KOPT-K1 (cell line): ENCODE results near the gene PTCD1.
"Not testable (repeated sequence)": the region's sequence is repeated elsewhere in the genome, so short reads cannot be mapped to it uniquely, and the experiment has no call there.

Experiments
- H3K27ac ChIP-seq: fragments of 200-600 bp; sonication (generic); 2 replicates; pipeline ENCODE4 v1.5.1; 2016; ENCODE audit warnings: antibody characterized with exemption, mild to moderate bottlenecking, low read depth, low read length; ENCODE audit not compliant: poor library complexity, severe bottlenecking
- H3K36me3 ChIP-seq: fragments of 200-600 bp; sonication (generic); 2 replicates; pipeline ENCODE4 v1.5.1; 2017; ENCODE audit warnings: antibody characterized with exemption, mild to moderate bottlenecking, low read length, moderate library complexity; ENCODE audit not compliant: insufficient read depth
- H3K9me3 ChIP-seq: fragments of 200-600 bp; sonication (generic); 2 replicates; pipeline ENCODE4 v1.5.1; 2017; ENCODE audit warnings: antibody characterized with exemption, low read length, mild to moderate bottlenecking; ENCODE audit not compliant: insufficient read depth, poor library complexity, severe bottlenecking

PTCD1 gene

GRCh38 chr7:99392046-99392445, 46.6 kb downstream of the PTCD1 start:
- no peak overlapping the region for H3K27ac ChIP-seq
- H3K36me3 ChIP-seq = peaks cover 98% of the 10 kb centered on the region
- H3K9me3 ChIP-seq = no peaks in the 10 kb centered on the region

GRCh38 chr7:99390941-99391602, 47.5 kb downstream of the PTCD1 start:
- no peak overlapping the region for H3K27ac ChIP-seq
- no peaks in the 10 kb centered on the region for H3K9me3 ChIP-seq
- H3K36me3 ChIP-seq = peaks cover 98% of the 10 kb centered on the region

- Histone ChIP-seq H3K27ac (no peak overlapping the region), H3K36me3 (peaks cover 95% of the 10 kb centered on the region), H3K9me3 (no peaks in the 10 kb centered on the region)
Measured at GRCh38 chr7:99389772-99390171, 48.8 kb downstream of the PTCD1 start.

GRCh38 chr7:99387912-99388311, 50.7 kb downstream of the PTCD1 start:
- Histone ChIP-seq H3K27ac (no peak overlapping the region), H3K36me3 (peaks cover 94% of the 10 kb centered on the region), H3K9me3 (no peaks in the 10 kb centered on the region)

GRCh38 chr7:99387239-99387635, 51.4 kb downstream of the PTCD1 start:
- H3K27ac ChIP-seq, H3K9me3 ChIP-seq: not testable (repeated sequence)
- peaks cover 90% of the 10 kb centered on the region for H3K36me3 ChIP-seq

- no peaks in the 10 kb centered on the region for H3K9me3 ChIP-seq
- peaks cover 90% of the 10 kb centered on the region for H3K36me3 ChIP-seq
- no peak overlapping the region for H3K27ac ChIP-seq
Measured at GRCh38 chr7:99386584-99387238, 51.9 kb downstream of the PTCD1 start.

GRCh38 chr7:99385564-99385963, 53.0 kb downstream of the PTCD1 start:
- H3K27ac ChIP-seq = no peak overlapping the region
- H3K36me3 ChIP-seq = peaks cover 86% of the 10 kb centered on the region
- no peaks in the 10 kb centered on the region for H3K9me3 ChIP-seq

- H3K27ac ChIP-seq = no peak overlapping the region
Measured at GRCh38 chr7:99384523-99384922, 54.1 kb downstream of the PTCD1 start.

GRCh38 chr7:99383791-99384370, 54.7 kb downstream of the PTCD1 start:
- H3K36me3 ChIP-seq = peaks cover 82% of the 10 kb centered on the region
- no peak overlapping the region for H3K27ac ChIP-seq
- H3K9me3 ChIP-seq = no peaks in the 10 kb centered on the region

More at GRCh38 chr7:99384523-99384922, 54.1 kb downstream of the PTCD1 start:
- Histone ChIP-seq H3K9me3 (no peaks in the 10 kb centered on the region), H3K36me3 (peaks cover 81% of the 10 kb centered on the region)

GRCh38 chr7:99383203-99383602, 55.4 kb downstream of the PTCD1 start:
- H3K36me3 ChIP-seq = peaks cover 81% of the 10 kb centered on the region

GRCh38 chr7:99381664-99382075, 56.9 kb downstream of the PTCD1 start:
- no peaks in the 10 kb centered on the region for H3K9me3 ChIP-seq
- H3K36me3 ChIP-seq = peaks cover 81% of the 10 kb centered on the region
- H3K27ac ChIP-seq = peak overlapping the region; percentile 91

More at GRCh38 chr7:99383203-99383602, 55.4 kb downstream of the PTCD1 start:
- H3K9me3 ChIP-seq = no peaks in the 10 kb centered on the region
- no peak overlapping the region for H3K27ac ChIP-seq

- H3K36me3 ChIP-seq = peaks cover 81% of the 10 kb centered on the region
- no peaks in the 10 kb centered on the region for H3K9me3 ChIP-seq
- H3K27ac ChIP-seq = peak overlapping the region; percentile 91
Measured at GRCh38 chr7:99380823-99381663, 57.6 kb downstream of the PTCD1 start.

- peaks cover 75% of the 10 kb centered on the region for H3K36me3 ChIP-seq
- no peaks in the 10 kb centered on the region for H3K9me3 ChIP-seq
- H3K27ac ChIP-seq = peak overlapping the region; percentile 91
Measured at GRCh38 chr7:99380032-99380822, 58.4 kb downstream of the PTCD1 start.

- not testable (repeated sequence) for H3K9me3 ChIP-seq
- peaks cover 72% of the 10 kb centered on the region for H3K36me3 ChIP-seq
- peak overlapping the region; percentile 91 for H3K27ac ChIP-seq
Measured at GRCh38 chr7:99379693-99380031, 58.9 kb downstream of the PTCD1 start.
